ENCODE data around the gene DOK7.

The DOK7 gene

DNA sequence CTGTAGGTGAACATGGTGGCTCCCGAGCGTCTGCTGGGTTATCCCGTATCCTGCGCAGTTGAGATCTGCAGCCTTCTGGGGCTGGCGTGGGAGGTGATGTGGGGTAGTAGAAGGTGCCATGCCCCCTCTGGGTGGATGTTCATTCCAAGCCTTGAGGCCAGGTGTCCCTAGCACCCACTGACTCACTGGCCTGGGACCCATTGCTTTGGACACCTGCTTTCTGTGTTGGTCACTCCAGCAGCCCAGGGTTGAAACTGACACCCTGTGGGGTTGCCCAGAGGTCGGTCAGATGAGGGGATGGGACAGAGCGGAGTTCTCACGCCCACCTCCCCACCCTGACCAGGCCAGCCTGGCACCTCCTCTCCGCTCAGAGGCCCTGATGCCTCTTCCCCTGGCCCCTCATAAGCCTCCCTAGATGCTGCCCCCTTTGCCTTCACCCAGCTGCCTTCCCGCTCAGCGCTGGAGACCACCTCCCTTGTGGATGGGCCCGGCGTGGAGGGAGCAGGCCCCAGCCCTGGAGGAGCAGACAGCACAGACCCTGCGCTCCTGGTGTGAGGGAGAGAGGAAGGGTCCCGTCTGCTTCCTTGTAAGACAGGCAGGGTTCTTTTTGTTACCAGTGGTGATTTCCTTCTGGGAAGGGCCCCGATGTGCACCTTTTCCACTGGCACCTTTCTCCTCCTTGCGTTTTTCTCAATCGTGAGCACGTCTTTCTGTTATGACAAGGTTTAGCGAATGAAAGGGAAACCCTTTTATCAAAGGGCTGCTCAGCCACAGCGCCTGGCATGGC lies 2.0 kb downstream of the DOK7 start:
- DNase-seq = no peak

- DNase-seq = no peak
These were observed 2.9 kb downstream of the DOK7 start for GRCh38 chr4:3465698-3466671.

GRCh38 chr4:3466691-3467600 lies 3.8 kb downstream of the DOK7 start:
- DNase-seq = no peak

- no peak for DNase-seq
These were observed 4.5 kb downstream of the DOK7 start for GRCh38 chr4:3467601-3468031.

DNA sequence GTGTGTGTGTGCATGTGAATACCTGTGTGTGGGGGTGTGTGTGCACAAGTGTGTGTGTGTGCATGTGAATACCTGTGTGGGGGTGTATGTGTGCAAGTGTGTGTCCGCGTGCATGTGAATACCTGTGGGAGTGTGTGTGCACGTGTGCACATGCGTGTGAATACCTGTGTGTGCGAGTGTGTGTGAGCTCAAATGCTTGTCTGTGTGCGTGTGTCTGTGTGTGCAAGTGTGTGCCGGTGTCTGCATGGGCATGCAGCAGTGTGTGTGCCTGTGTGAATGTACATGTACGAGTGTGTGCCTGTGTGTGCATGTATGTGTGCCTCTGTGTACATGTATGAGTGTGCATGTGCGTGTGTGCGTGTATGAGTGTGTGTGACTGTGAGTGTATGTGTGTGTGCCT lies 5.0 kb downstream of the DOK7 start:
- DNase-seq = no peak

DNA sequence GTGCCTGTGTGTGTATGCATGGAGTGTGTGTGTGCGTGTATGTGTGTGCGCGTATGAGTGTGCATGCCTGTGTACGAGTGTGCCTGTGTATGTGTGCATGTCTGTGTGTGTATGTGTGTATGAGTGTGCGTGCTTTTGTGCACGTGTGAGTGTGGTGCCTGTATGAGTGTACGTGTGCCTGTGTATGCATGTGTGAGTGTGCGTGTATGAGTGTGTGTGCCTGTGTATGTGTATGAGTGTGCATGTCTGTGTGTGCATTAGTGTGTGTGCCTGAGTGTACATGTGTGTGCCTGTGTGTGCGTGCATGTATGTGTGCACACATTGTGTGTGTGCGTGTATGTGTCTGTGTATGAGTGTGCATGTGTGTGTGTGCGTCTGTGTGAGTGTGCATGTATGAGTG lies 5.7 kb downstream of the DOK7 start:
- DNase-seq = no peak

DNA sequence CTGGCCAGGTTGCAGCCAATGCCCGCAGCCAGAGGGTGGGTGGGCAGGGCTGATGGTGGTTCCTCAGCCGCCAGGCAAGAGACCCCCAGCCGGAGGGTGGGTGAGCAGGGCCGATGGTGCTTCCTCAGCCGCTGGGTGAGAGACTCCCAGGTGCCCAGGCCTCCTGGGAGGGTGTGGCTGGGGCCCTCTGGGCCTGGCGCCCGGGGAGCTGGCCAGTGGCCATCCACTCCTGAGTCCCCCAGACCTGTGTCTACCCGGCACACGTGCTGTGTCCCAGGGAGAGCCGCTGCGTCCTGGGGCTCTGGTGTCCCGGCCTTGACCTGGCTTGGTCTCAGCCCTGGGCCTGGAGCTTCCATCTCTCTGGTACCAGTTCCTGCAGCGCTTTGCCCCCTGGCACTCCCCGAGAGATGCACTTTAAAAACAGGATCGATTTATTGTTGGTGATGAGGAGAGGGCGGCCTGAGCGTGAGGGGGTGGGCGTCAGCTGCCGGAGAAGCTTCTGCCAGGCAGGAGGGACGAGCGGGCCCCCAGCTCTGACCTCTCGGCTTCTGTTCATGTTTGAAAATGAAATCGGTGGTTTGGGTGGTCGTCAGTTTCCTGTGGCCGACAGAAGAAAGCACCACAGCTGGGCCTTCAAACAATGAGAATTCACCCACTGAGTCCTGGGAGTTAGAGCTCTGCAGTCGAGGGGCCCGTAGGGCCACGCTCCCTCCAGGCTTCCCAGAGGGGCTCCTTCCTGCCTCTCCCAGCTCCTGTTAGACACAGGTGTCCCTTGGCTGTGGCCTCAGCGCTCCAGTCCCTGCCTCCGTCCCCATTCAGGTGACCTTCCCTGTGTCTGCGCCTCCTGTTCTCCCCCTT lies 6.5 kb downstream of the DOK7 start:
- no peak for DNase-seq

GRCh38 chr4:3470244-3471097 lies 7.4 kb downstream of the DOK7 start:
- no peak for DNase-seq

DNA sequence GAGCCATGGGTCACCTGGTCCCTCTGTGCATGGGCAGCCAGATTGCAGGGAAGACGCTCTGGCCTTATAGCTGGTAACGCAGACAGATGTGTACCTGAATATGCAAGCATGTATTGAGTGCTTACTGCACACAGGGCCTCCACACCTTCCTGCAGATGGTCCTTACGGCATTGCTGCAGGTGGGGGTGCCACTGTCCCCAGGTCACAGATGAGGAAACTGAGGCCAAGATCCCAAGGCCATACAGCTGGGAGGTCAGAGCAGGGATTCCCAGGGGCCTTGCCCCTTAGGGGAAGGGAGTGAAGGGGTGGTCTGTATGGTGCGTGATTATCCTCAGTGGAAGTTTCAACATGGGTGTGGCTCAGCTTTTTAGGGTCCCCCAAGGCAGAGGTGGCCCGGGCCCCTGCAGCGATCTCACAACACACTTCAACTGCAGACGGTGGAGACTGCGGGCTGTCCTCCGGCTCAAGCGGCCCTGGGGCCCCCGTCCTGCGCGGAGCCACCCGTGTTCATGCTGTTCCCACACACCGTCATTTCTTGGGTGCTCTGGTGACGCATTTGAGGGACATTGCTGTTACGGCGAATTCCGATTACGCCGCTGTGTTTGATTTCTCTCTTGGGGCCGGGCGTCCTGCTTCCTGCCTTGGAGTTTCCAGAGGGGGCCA lies 8.1 kb downstream of the DOK7 start:
- no peak for DNase-seq

DNA sequence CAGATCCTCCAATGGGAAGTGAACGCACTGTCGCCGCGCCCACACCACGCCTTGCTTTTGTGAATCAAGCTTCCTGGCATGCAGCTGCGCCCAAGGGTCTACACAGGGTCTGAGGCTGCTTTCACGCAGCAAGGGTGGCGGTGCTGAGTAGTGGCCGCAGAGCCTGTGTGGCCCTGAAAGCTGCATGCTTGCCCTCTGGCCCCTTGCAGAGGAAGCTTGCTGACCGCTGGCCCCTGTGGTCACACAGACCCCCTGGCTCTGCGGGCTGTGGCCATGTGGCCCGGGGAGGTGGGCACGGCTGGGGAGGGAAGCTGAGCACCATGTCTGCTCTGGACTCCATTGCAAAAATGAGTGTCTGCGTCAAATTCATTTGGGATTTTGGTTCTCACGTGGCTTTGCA lies 8.8 kb downstream of the DOK7 start:
- no peak for DNase-seq

DNA sequence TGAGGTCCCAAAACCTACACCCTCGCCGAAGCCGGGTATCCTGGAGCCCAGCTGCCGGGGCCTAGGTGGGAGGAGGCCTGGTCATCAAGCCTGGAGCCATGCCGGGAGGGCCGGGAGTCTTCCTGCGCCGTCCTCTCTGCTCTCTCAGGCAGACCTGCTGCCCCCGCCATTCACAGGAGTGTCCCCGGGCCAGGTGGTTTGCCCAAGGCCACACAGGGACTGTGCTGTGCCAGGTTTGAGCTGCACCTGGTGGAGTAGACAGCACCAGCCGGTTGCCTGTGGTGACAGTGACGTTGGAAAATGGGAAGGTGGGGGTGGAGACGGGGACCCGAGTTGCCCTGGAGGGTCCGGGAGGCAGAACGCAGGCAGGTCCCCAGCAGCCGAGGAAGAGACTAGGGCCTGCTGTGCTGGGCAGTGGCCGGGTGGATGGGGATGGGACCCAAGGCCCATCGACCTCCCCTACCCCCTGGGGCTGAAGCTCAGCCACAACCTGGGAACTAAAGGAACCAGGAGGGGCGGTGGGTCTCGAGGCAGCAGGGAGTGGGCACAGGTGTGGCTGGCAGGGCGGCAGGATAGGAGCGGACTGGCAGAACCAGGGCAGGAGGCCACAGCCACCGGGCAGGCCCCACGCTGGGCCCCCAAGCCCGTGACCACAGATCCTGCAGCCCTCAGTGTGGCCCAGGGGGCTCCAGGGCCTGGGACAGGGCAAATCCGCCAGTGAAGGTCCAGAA lies 9.5 kb downstream of the DOK7 start:
- DNase-seq = no peak

GRCh38 chr4:3473181-3473950 lies 10.3 kb downstream of the DOK7 start:
- no peak for DNase-seq

DNA sequence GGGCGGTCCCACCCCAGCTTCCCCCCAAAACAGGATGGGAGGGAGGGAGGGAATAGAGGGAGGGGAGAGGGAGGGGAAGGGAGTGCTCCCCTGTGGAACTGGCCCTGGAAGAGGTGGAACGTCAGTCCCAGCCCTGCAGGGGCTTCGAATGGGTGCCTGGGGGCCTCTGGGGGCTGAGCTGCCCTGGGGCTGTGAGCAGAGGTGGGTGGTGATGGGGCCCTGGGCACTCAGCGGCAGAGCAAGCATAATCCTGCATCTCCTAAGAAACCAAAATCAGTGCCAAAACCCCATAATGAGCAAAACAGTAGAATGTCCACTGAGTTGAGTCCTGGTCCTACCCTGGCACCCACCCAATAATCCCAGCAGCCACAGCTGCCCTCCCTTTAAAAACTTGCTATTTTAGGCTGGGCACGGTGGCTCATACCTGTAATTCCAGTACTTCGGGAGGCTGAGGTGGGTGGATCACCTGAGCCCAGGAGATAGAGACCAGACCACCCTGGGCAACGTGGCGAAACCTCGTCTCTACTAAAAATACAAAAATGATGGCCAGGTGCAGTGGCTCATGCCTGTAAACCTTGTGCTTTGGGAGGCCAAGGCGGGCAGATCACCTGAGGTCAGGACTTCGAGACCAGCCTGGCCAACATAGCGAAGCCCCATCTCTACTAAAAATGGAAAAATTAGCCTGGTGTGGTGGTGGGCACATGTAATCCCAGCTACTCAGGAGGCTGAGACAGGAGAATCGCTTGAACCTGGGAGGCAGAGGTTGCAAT lies 11.1 kb downstream of the DOK7 start:
- DNase-seq = no peak

- no peak for DNase-seq
These were observed 12.1 kb downstream of the DOK7 start for GRCh38 chr4:3475041-3475712.

- DNase-seq = no peak
These were observed 12.7 kb downstream of the DOK7 start for GRCh38 chr4:3475713-3476260.

DNA sequence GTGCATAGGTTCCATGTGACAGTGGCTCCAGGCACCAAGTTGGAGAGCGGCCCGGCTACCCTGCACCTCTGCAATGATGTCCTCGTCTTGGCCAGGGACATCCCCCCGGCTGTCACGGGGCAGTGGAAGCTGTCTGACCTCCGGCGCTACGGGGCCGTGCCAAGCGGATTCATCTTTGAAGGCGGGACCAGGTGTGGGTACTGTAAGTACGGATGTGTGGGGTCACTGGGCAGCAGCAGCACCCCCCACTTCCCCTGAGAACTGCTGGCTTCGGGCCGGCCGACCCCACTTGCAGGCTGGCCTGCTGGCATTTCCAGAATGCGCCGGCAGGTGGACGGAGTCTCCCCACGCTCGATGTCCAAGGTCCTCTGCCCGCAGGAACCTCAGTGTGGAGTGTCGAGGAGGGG lies 13.2 kb downstream of the DOK7 start:
- no peak for DNase-seq

All from activated effector memory CD4-positive, alpha-beta T cell treated with Interleukin-2 at 50 U/mL for 16 hours (primary cell).